CD4-positive, CD25-positive, alpha-beta regulatory T cell (primary cell): ENCODE results near the gene LRRC45. TPM values are rescaled to one million over a fixed set of nuclear protein-coding genes. Genes with fewer than 3 reads are reported as not detected.
A peak's percentile ranks its signal among the peaks of the same experiment; 100 is the strongest.

ENCODE experiments used
- ATAC-seq, 2 donors: fragments of 150-1000 bp; cut with Tn5 transposase; one replicate each; pipeline ENCODE4 v1.10.0; 2021; ENCODE audit warnings: low read depth in 2 of 2, moderate number of reproducible peaks in 2 of 2, moderate library complexity in 1 of 2
- DNase-seq, 3 donors: peaks; one replicate each; pipeline versions ENCODE4 v3.0.0 to v3.0.0-alpha.2; 2012 to 2022; ENCODE audit warnings: mixed read lengths in 1 of 3
- H3K27ac ChIP-seq: one replicate; pipeline ENCODE4 v1.7.0; 2013; ENCODE audit warnings: mild to moderate bottlenecking, low read length; ENCODE audit not compliant: insufficient read depth, poor library complexity, severe bottlenecking
- H3K27me3 ChIP-seq: one replicate; pipeline ENCODE4 v1.7.0; 2013; ENCODE audit warnings: low read length; ENCODE audit not compliant: control insufficient read depth, insufficient read depth
- H3K36me3 ChIP-seq: one replicate; pipeline ENCODE4 v1.7.0; 2013; ENCODE audit warnings: mild to moderate bottlenecking, low read length, moderate library complexity; ENCODE audit not compliant: control insufficient read depth, insufficient read depth
- H3K4me1 ChIP-seq: 2 replicates; pipeline ENCODE4 v1.7.0; 2013; ENCODE audit warnings: mild to moderate bottlenecking, low read length; ENCODE audit not compliant: insufficient read depth, control insufficient read depth, poor library complexity, severe bottlenecking
- H3K4me3 ChIP-seq: one replicate; pipeline ENCODE4 v1.7.0; 2013; ENCODE audit warnings: low read depth, mild to moderate bottlenecking, low read length, moderate library complexity
- H3K9me3 ChIP-seq, 2 experiments: 1 replicate in 1 of 2; 2 replicates in 1 of 2; pipeline ENCODE4 v1.7.0; 2013; ENCODE audit warnings: low read length in 2 of 2, mild to moderate bottlenecking in 1 of 2, moderate library complexity in 1 of 2; ENCODE audit not compliant: control insufficient read depth in 2 of 2
- H3K27ac Mint-ChIP-seq, 3 donors: one replicate each; pipeline ENCODE4 v1.8.0; 2020 to 2022; ENCODE audit warnings: mild to moderate bottlenecking in 3 of 3, mixed read lengths in 3 of 3, moderate library complexity in 2 of 3
- H3K27me3 Mint-ChIP-seq: one replicate; pipeline ENCODE4 v1.8.0; 2022; ENCODE audit warnings: mild to moderate bottlenecking, mixed read lengths
- H3K36me3 Mint-ChIP-seq: one replicate; pipeline ENCODE4 v1.8.0; 2020; ENCODE audit warnings: mixed read lengths
- H3K4me1 Mint-ChIP-seq, 4 donors: one replicate each; pipeline ENCODE4 v1.8.0; 2020 to 2022; ENCODE audit warnings: mixed read lengths in 4 of 4, mild to moderate bottlenecking in 1 of 4
- H3K4me3 Mint-ChIP-seq, 4 donors: one replicate each; pipeline ENCODE4 v1.8.0; 2020 to 2022; ENCODE audit warnings: mild to moderate bottlenecking in 4 of 4, mixed read lengths in 4 of 4, moderate library complexity in 3 of 4
- H3K9me3 Mint-ChIP-seq, 7 donors: one replicate each; pipeline ENCODE4 v1.8.0; 2020 to 2022; ENCODE audit warnings: mixed read lengths in 7 of 7, mild to moderate bottlenecking in 3 of 7, moderate library complexity in 2 of 7
- polyA plus RNA-seq, 4 donors: library from polyadenylated mRNA; unstranded; fragments of 300-500 nt; fragmentation: Illumina TruSeq; gene quantifications; one replicate each; pipeline ENCODE4 v1.2.3, GENCODE V29; 2021
- total RNA-seq: library from RNA; stranded (reverse); gene quantifications from one replicate; pipeline ENCODE4 v1.2.3, GENCODE V29; 2022

LRRC45 gene
- total and polyA plus RNA-seq, 5 donors from 2014 or later = 3.9 to 16.6 (median 6.0) TPM

DNA sequence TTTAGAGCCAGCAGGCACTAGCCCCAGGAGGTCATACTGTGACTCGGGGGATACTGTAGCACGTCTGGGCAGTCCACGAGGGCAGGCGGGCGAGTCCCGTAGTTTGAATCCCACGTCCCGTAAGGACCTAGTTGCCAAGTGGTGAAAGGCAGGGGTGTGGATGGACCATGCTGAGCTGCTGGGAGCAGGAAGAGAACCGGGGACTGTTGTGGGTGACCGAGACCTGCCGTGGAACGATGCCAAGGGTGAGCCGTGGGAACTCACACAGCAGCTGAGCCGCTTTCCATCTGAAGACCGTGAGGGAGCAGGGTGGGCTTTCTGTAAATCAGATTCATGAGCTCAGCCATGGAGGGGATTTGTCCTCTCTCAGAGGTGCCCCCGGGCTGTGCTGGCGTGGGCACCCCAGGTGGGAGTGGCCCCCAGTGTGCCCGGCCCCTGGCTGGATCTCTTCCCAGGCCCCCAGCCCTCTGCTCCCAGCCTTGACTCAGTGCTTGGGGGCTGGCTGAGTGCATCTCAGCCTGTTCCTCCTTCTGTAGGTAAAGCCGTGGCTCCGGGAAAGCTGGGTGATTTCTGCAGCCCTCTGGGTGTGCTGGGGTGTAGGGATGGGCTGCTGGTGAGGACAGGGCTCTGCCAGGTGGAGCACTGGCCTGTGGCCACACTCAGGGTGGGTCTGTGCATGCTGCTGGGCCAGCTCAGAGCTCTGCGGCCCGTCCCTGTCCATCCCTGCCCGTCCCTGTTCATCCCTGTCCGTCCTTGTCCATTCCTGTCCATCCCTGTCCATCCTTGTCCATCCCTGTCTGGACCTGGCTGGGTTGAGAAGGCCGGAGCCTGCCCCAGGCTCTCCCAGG, 32.0 kb upstream of the LRRC45 start:
- H3K27me3 Mint-ChIP-seq = no peaks in the 10 kb centered on the region
- H3K4me1 Mint-ChIP-seq = peaks cover 0 to 9% (median 2%) of the 10 kb centered on the region in 4 donors
- H3K9me3 ChIP-seq = no peaks in the 10 kb centered on the region
- H3K4me3 Mint-ChIP-seq = no peak overlapping the region
- DNase-seq = no peak
- peaks cover 0 to 1% (median 0%) of the 10 kb centered on the region in 7 donors for H3K9me3 Mint-ChIP-seq
- H3K36me3 Mint-ChIP-seq = no peaks in the 10 kb centered on the region
- no peak overlapping the region for H3K4me3 ChIP-seq
- H3K27ac Mint-ChIP-seq = no peak overlapping the region
- H3K27me3 ChIP-seq = no peaks in the 10 kb centered on the region
- no peaks in the 10 kb centered on the region for H3K4me1 ChIP-seq
- H3K27ac ChIP-seq = no peak overlapping the region
- peak in 1 of 2 donors; percentile 9 for ATAC-seq
- no peaks in the 10 kb centered on the region for H3K36me3 ChIP-seq

- Mint-ChIP-seq H3K27me3 (no peaks in the 10 kb centered on the region), H3K4me1 (peaks cover 0 to 9% (median 2%) of the 10 kb centered on the region in 4 donors), H3K9me3 (peaks cover 0 to 1% (median 0%) of the 10 kb centered on the region in 7 donors), H3K36me3 (no peaks in the 10 kb centered on the region), H3K27ac (no peak overlapping the region), H3K4me3 (no peak overlapping the region)
- Histone ChIP-seq H3K9me3 (no peaks in the 10 kb centered on the region), H3K27me3 (no peaks in the 10 kb centered on the region), H3K4me1 (no peaks in the 10 kb centered on the region), H3K4me3 (no peak overlapping the region), H3K36me3 (no peaks in the 10 kb centered on the region), H3K27ac (no peak overlapping the region)
- ATAC-seq (no peak), DNase-seq (no peak)
Measured at GRCh38 chr17:81991684-81992305, 31.3 kb upstream of the LRRC45 start.

- Mint-ChIP-seq H3K36me3 (no peaks in the 10 kb centered on the region), H3K27me3 (no peaks in the 10 kb centered on the region), H3K9me3 (peaks cover 0 to 1% (median 0%) of the 10 kb centered on the region in 7 donors), H3K4me3 (peak overlapping the region in 1 of 4 donors; percentile 10), H3K27ac (no peak overlapping the region), H3K4me1 (peaks cover 0 to 6% (median 2%) of the 10 kb centered on the region in 4 donors)
- no peak for DNase-seq
- Histone ChIP-seq H3K4me3 (no peak overlapping the region), H3K27me3 (no peaks in the 10 kb centered on the region), H3K9me3 (no peaks in the 10 kb centered on the region), H3K27ac (no peak overlapping the region), H3K4me1 (no peaks in the 10 kb centered on the region), H3K36me3 (no peaks in the 10 kb centered on the region)
- ATAC-seq = no peak
Measured at GRCh38 chr17:81992306-81993102, 30.6 kb upstream of the LRRC45 start.

- no peaks in the 10 kb centered on the region for H3K36me3 Mint-ChIP-seq
- Histone ChIP-seq H3K27ac (no peak overlapping the region), H3K4me3 (no peak overlapping the region), H3K9me3 (no peaks in the 10 kb centered on the region), H3K27me3 (no peaks in the 10 kb centered on the region), H3K36me3 (no peaks in the 10 kb centered on the region), H3K4me1 (no peaks in the 10 kb centered on the region)
- H3K27me3 Mint-ChIP-seq = no peaks in the 10 kb centered on the region
- H3K27ac Mint-ChIP-seq = peak overlapping the region in 1 of 3 donors; percentile 14
- DNase-seq = no peak
- peaks cover 0 to 1% (median 0%) of the 10 kb centered on the region in 7 donors for H3K9me3 Mint-ChIP-seq
- no peak overlapping the region for H3K4me3 Mint-ChIP-seq
- peaks cover 0 to 6% (median 2%) of the 10 kb centered on the region in 4 donors for H3K4me1 Mint-ChIP-seq
- ATAC-seq = no peak
Measured at GRCh38 chr17:81993729-81994592, 29.1 kb upstream of the LRRC45 start.

DNA sequence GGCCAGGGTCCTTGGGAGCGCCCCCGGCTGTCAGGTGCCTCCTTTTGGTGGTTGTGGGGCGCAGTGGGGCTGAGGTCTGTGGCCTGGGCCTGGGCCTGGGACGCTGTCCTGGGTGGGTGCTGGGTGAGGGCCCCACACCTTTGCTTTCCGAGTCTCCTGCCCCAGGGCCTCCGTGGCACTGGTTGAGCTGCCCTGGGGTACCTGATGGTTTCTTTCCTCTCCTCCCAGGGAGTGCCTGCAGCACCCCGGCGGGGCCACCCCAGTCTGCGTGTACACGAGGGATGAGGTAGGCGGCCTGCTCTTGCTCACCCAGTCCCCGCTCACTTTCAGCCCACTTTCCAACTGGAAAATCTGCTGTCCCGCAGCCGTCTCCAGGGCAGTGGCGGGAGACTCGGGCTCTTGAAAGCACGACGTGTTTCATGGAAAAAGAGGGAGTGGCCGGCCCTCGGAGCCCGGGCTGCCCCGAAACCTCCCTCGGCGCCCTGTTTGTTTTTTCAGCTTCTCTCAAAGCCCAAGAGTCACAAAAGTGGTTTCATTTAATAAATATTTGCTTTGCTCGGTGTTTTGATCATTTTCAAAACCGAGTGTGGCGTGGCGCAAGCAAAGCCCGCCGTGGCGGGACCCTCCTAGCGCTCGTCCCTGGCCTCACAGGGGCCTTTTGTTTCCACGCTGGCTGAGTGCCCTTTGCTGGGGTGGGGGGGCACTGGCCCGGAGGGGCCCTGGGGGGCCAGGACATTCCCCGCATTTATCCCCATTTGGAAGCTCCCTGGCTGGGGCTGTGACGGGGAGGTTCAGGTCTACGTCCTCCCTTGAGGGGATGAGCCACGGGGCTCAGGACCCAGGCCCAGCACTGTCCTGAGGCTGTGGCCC, 28.3 kb upstream of the LRRC45 start:
- Histone ChIP-seq H3K27me3 (no peaks in the 10 kb centered on the region), H3K4me3 (no peak overlapping the region), H3K27ac (no peak overlapping the region), H3K36me3 (no peaks in the 10 kb centered on the region), H3K9me3 (no peaks in the 10 kb centered on the region), H3K4me1 (no peaks in the 10 kb centered on the region)
- DNase-seq (no peak), ATAC-seq (no peak)
- no peak overlapping the region for H3K4me3 Mint-ChIP-seq
- H3K4me1 Mint-ChIP-seq = peaks cover 0 to 6% (median 2%) of the 10 kb centered on the region in 4 donors
- peaks cover 0 to 1% (median 0%) of the 10 kb centered on the region in 7 donors for H3K9me3 Mint-ChIP-seq
- no peaks in the 10 kb centered on the region for H3K27me3 Mint-ChIP-seq
- H3K27ac Mint-ChIP-seq = no peak overlapping the region
- H3K36me3 Mint-ChIP-seq = no peaks in the 10 kb centered on the region

DNA sequence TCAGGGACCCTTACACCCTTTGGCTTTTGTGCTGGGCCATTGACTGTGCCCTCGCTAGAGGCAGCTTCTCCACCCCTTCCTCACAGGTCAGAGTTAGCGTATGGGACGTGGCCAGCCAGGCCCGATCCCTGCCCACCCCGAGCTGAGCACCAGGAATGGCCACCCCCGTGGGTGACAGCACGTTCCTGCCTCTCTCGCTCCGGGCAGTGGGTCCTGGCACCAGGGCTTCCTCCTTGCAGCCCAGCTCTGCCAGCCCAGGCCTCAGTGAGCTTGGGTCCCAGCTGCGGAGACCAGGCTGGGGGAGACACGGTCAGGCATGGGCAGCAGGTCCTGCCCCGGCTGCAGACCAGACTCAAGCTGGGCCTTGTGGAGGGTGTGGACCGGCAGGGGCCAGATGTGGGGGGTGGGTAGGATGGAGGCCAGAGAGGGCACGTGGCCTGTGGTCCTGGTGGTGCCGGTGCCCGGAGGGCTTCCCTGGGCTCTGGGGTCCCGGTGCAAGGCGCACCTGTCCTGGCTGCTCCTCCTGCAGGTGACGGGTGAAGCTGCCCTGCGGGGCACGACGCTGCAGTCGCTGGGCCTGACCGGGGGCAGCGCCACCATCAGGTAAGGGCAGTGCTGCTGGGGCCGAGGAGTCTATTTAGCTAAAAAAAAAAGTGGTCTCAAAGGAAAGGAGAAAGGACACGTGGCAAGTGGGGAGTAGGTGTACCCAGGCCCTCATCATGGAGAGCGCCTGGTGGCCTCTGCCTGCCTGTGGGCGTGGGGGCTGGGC, 27.5 kb upstream of the LRRC45 start:
- no peaks in the 10 kb centered on the region for H3K27me3 ChIP-seq
- Mint-ChIP-seq H3K27ac (no peak overlapping the region), H3K36me3 (no peaks in the 10 kb centered on the region), H3K27me3 (no peaks in the 10 kb centered on the region), H3K4me1 (peaks cover 0 to 2% (median under 1%) of the 10 kb centered on the region in 4 donors), H3K9me3 (peaks cover 0 to 1% (median 0%) of the 10 kb centered on the region in 7 donors), H3K4me3 (no peak overlapping the region)
- H3K36me3 ChIP-seq = no peaks in the 10 kb centered on the region
- no peak for ATAC-seq
- no peak for DNase-seq
- H3K4me1 ChIP-seq = no peaks in the 10 kb centered on the region
- no peaks in the 10 kb centered on the region for H3K9me3 ChIP-seq
- no peak overlapping the region for H3K27ac ChIP-seq
- H3K4me3 ChIP-seq = no peak overlapping the region
